Lung (tissue), 12 donors: Measurements from ENCODE around the gene TMOD2. TPM values are rescaled to one million over a fixed set of nuclear protein-coding genes. Genes with fewer than 3 reads are reported as not detected.

ENCODE experiments used
- ATAC-seq: fragments of 200-7000 bp; cut with Tn5 transposase; one replicate; pipeline ENCODE4 v1.9.1; 2020; ENCODE audit warnings: moderate number of reproducible peaks; ENCODE audit not compliant: insufficient read depth, low FRiP score
- DNase-seq, 3 donors: peaks; one replicate each; pipeline ENCODE4 v3.0.0-alpha.2; 2013 to 2017
- H3K27ac ChIP-seq, 2 donors: one replicate each; pipeline ENCODE4 v1.5.1; 2013; ENCODE audit warnings: mild to moderate bottlenecking in 2 of 2, moderate library complexity in 2 of 2, control low read depth in 1 of 2, inconsistent platforms in 1 of 2, low read depth in 1 of 2, low read length in 1 of 2
- H3K27me3 ChIP-seq, 3 donors: one replicate each; pipeline ENCODE4 v1.5.1; 2013; ENCODE audit warnings: low read length in 2 of 3; ENCODE audit not compliant: control insufficient read depth in 3 of 3, insufficient read depth in 3 of 3
- H3K36me3 ChIP-seq, 4 donors: one replicate each; pipeline ENCODE4 v1.5.1; 2013; ENCODE audit warnings: low read length in 4 of 4, mild to moderate bottlenecking in 1 of 4, moderate library complexity in 1 of 4; ENCODE audit not compliant: control insufficient read depth in 4 of 4, insufficient read depth in 4 of 4
- H3K4me1 ChIP-seq, 5 donors: one replicate each; pipeline ENCODE4 v1.5.1; 2013; ENCODE audit warnings: low read length in 5 of 5, mild to moderate bottlenecking in 2 of 5, moderate library complexity in 1 of 5; ENCODE audit not compliant: control insufficient read depth in 5 of 5, insufficient read depth in 5 of 5
- H3K4me3 ChIP-seq: one replicate; pipeline ENCODE4 v1.5.1; 2013; ENCODE audit warnings: mild to moderate bottlenecking, control low read depth, moderate library complexity
- H3K9ac ChIP-seq, 2 donors: one replicate each; pipeline ENCODE4 v1.5.1; 2013; ENCODE audit warnings: low read length in 2 of 2, control low read depth in 1 of 2; ENCODE audit not compliant: insufficient read depth in 1 of 2
- H3K9me3 ChIP-seq, 4 donors: one replicate each; pipeline ENCODE4 v1.5.1; 2013; ENCODE audit warnings: low read length in 3 of 4, mild to moderate bottlenecking in 1 of 4, moderate library complexity in 1 of 4; ENCODE audit not compliant: control insufficient read depth in 4 of 4, insufficient read depth in 3 of 4
- CTCF ChIP-seq: IDR thresholded peaks from 2 replicates; pipeline ENCODE4 v1.5.1; 2012; ENCODE audit warnings: mild to moderate bottlenecking; ENCODE audit errors: control extremely low read depth, extremely low read depth
- WGBS, 2 donors: extraction: QIAGEN DNeasy Blood & Tissue Kit; methylation state at CpG; one replicate each; pipeline ENCODE4 v1.1.7; 2013; 5-methylcytosine and 5-hydroxymethylcytosine counted together
- polyA plus RNA-seq, 2 donors: library from polyadenylated mRNA; stranded (reverse); fragments of 200-250 nt; gene quantifications; one replicate each; pipeline ENCODE4 v1.2.1, GENCODE V29; 2013
- total RNA-seq, 2 donors: library from RNA; depleted of rRNA in 1 of 2; stranded (reverse); fragments of >200 nt in 1 of 2; gene quantifications; one replicate each; pipeline ENCODE4 v1.2.1, GENCODE V29; 2014 to 2021
- donor health status: control.
- donor health status: control.
- donor health status: Bipolar disorder and iron deficiency.
- donor health status: healthy.
- donor health status: DM: yes; HTN: yes; CAD: no.

TMOD2 gene
- total and polyA plus RNA-seq, 4 donors, result 1.5 to 10.4 (median 5.8) TPM

- H3K36me3 ChIP-seq, result no peaks in the 10 kb centered on the region
- H3K4me1 ChIP-seq, result peaks cover 0 to 34% (median 12%) of the 10 kb centered on the region in 5 donors
- no peaks in the 10 kb centered on the region for H3K9me3 ChIP-seq
- H3K27ac ChIP-seq, result peak overlapping the region; percentile 92 to 98
- no peak for TF ChIP-seq CTCF
- H3K4me3 ChIP-seq, result peak overlapping the region; percentile 94
- peak; percentile 90 to 97 (median 97) for DNase-seq
- no peak for ATAC-seq
- H3K27me3 ChIP-seq, result no peaks in the 10 kb centered on the region
- WGBS, 2 donors, result 0 to 1% methylated on average over 8 of the region's 8 CpGs
- peak overlapping the region; percentile 46 to 94 for H3K9ac ChIP-seq
Observed at GRCh38 chr15:51830276-51830806, 78.9 kb downstream of the TMOD2 start.

GRCh38 chr15:51833772-51834171 lies 82.4 kb downstream of the TMOD2 start:
- no peak for TF ChIP-seq CTCF
- Histone ChIP-seq H3K27ac (no peak overlapping the region), H3K27me3 (no peaks in the 10 kb centered on the region), H3K9me3 (no peaks in the 10 kb centered on the region), H3K36me3 (no peaks in the 10 kb centered on the region), H3K9ac (no peak overlapping the region), H3K4me3 (no peak overlapping the region), H3K4me1 (peaks cover 7 to 59% (median 24%) of the 10 kb centered on the region in 5 donors)
- ATAC-seq (no peak), DNase-seq (no peak)
- WGBS, 2 donors, result 57 to 71% methylated on average over 1 of the region's 1 CpG

- Histone ChIP-seq H3K36me3 (no peaks in the 10 kb centered on the region), H3K9me3 (no peaks in the 10 kb centered on the region), H3K4me3 (no peak overlapping the region), H3K27me3 (no peaks in the 10 kb centered on the region), H3K9ac (no peak overlapping the region), H3K4me1 (peaks cover 7 to 63% (median 29%) of the 10 kb centered on the region in 5 donors), H3K27ac (peak overlapping the region in 1 of 2 donors; percentile 53)
- DNase-seq (peak; percentile 36 to 75 (median 69)), ATAC-seq (no peak)
- 12 to 21% methylated on average over 4 of the region's 4 CpGs for WGBS, 2 donors
- no peak for TF ChIP-seq CTCF
Observed at GRCh38 chr15:51837792-51838251, 86.4 kb downstream of the TMOD2 start.

- no peak overlapping the region for H3K9ac ChIP-seq
- H3K4me1 ChIP-seq, result peaks cover 7 to 67% (median 33%) of the 10 kb centered on the region in 5 donors
- no peaks in the 10 kb centered on the region for H3K27me3 ChIP-seq
- DNase-seq (no peak), ATAC-seq (no peak)
- TF ChIP-seq CTCF, result no peak
- H3K4me3 ChIP-seq, result no peak overlapping the region
- no peaks in the 10 kb centered on the region for H3K9me3 ChIP-seq
- WGBS, 2 donors, result 73 to 78% methylated on average over 2 of the region's 2 CpGs
- H3K36me3 ChIP-seq, result no peaks in the 10 kb centered on the region
- H3K27ac ChIP-seq, result no peak overlapping the region
Observed at GRCh38 chr15:51838270-51838669, 86.9 kb downstream of the TMOD2 start.
